H7 (cell line): Measurements from ENCODE around the gene SPRR2F. TPM values are rescaled to one million over a fixed set of nuclear protein-coding genes. Genes with fewer than 3 reads are reported as not detected.
"Not testable (repeated sequence)": the region's sequence is repeated elsewhere in the genome, so short reads cannot be mapped to it uniquely, and the experiment has no call there.

ENCODE experiments used
- DNase-seq: peaks from one replicate; pipeline ENCODE4 v3.0.0; 2012
- H3K27me3 ChIP-seq: 2 replicates; pipeline ENCODE4 v1.6.0; 2011; ENCODE audit warnings: mild to moderate bottlenecking, low read length; ENCODE audit not compliant: control insufficient read depth, insufficient read depth
- H3K36me3 ChIP-seq: replicated peaks from 2 replicates; pipeline ENCODE4 v1.5.1; 2011; ENCODE audit warnings: low read length; ENCODE audit not compliant: control insufficient read depth, insufficient read depth
- H3K4me3 ChIP-seq: 2 replicates; pipeline ENCODE4 v1.5.1; 2011; ENCODE audit warnings: low read depth, mild to moderate bottlenecking, control low read depth, low read length, moderate library complexity; ENCODE audit not compliant: insufficient read depth
- total RNA-seq: library from RNA; depleted of rRNA; stranded (reverse); fragments of >200 nt; shearing (Covaris generic); gene quantifications from 2 replicates; pipeline ENCODE4 v1.2.3, GENCODE V29; 2014; rRNA removed

SPRR2F gene
- total RNA-seq, 1 experiment from 2014 or later = not detected

- not testable (repeated sequence) for H3K36me3 ChIP-seq
Measured at GRCh38 chr1:153115264-153115663, 1.9 kb upstream of the SPRR2F start.

GRCh38 chr1:153112454-153112853 lies 862 bp downstream of the SPRR2F start:
- not testable (repeated sequence) for H3K4me3 ChIP-seq, H3K36me3 ChIP-seq, DNase-seq, H3K27me3 ChIP-seq

More at GRCh38 chr1:153115264-153115663, 1.9 kb upstream of the SPRR2F start:
- not testable (repeated sequence) for H3K27me3 ChIP-seq, DNase-seq, H3K4me3 ChIP-seq

- no peaks in the 10 kb centered on the region for H3K27me3 ChIP-seq
- no peaks in the 10 kb centered on the region for H3K36me3 ChIP-seq
- DNase-seq = no peak
- H3K4me3 ChIP-seq = no peak overlapping the region
Measured at GRCh38 chr1:153100245-153100644, 13.1 kb downstream of the SPRR2F start.

GRCh38 chr1:153099461-153100045 lies 13.8 kb downstream of the SPRR2F start:
- Histone ChIP-seq H3K4me3 (no peak overlapping the region), H3K36me3 (no peaks in the 10 kb centered on the region), H3K27me3 (no peaks in the 10 kb centered on the region)
- no peak for DNase-seq

GRCh38 chr1:153095764-153096163 lies 17.6 kb downstream of the SPRR2F start:
- Histone ChIP-seq H3K27me3 (no peaks in the 10 kb centered on the region), H3K4me3 (no peak overlapping the region), H3K36me3 (no peaks in the 10 kb centered on the region)
- DNase-seq = no peak

- no peaks in the 10 kb centered on the region for H3K36me3 ChIP-seq
- no peaks in the 10 kb centered on the region for H3K27me3 ChIP-seq
- DNase-seq = no peak
- no peak within 1 kb of the TSS for H3K4me3 ChIP-seq
Measured at GRCh38 chr1:153094426-153094825, 18.9 kb downstream of the SPRR2F start, which contains the start of gene SPRR2E. TSS of gene SPRR2E (minus strand) at chr1:153094526. CDS start at chr1:153093751, 775 bp downstream.

GRCh38 chr1:153087652-153088051 lies 25.7 kb downstream of the SPRR2F start:
- Histone ChIP-seq H3K36me3 (no peaks in the 10 kb centered on the region), H3K27me3 (no peaks in the 10 kb centered on the region), H3K4me3 (no peak overlapping the region)
- DNase-seq = no peak

GRCh38 chr1:153081736-153082135 lies 31.6 kb downstream of the SPRR2F start:
- Histone ChIP-seq H3K4me3 (no peak overlapping the region), H3K27me3 (no peaks in the 10 kb centered on the region), H3K36me3 (no peaks in the 10 kb centered on the region)
- no peak for DNase-seq

- Histone ChIP-seq H3K4me3 (no peak overlapping the region), H3K27me3 (no peaks in the 10 kb centered on the region), H3K36me3 (no peaks in the 10 kb centered on the region)
- no peak for DNase-seq
Measured at GRCh38 chr1:153072806-153073726, 40.2 kb downstream of the SPRR2F start.

- Histone ChIP-seq H3K36me3 (no peaks in the 10 kb centered on the region), H3K4me3 (no peak within 1 kb of the TSS), H3K27me3 (no peaks in the 10 kb centered on the region)
- DNase-seq = no peak
Measured at GRCh38 chr1:153071511-153071910, 41.8 kb downstream of the SPRR2F start, which contains the start of gene SPRR2B. TSS of gene SPRR2B (minus strand) at chr1:153071611. CDS start at chr1:153070839, 772 bp downstream.

GRCh38 chr1:153070243-153070642 lies 43.1 kb downstream of the SPRR2F start:
- H3K36me3 ChIP-seq = no peaks in the 10 kb centered on the region
- peak; percentile 7 for DNase-seq
- no peak overlapping the region for H3K4me3 ChIP-seq
- H3K27me3 ChIP-seq = no peaks in the 10 kb centered on the region

Other genes with a start within 250 kb of the SPRR2F start
- not detected in 2 replicates for gene SMCP, start 235.2 kb downstream of the SPRR2F start, total RNA-seq
- not detected in 2 replicates for gene IVL, start 205.0 kb downstream of the SPRR2F start, total RNA-seq
- gene SPRR5, start 166.3 kb downstream of the SPRR2F start, total RNA-seq = not detected in 2 replicates
- not detected in 2 replicates for gene SPRR4, start 142.9 kb downstream of the SPRR2F start, total RNA-seq
- gene SPRR1A, start 129.4 kb downstream of the SPRR2F start, total RNA-seq = not detected in 2 replicates
- not detected in 2 replicates for gene SPRR3, start 111.8 kb downstream of the SPRR2F start, total RNA-seq
- gene SPRR1B, start 82.3 kb downstream of the SPRR2F start, total RNA-seq = not detected in 2 replicates
- not detected in 2 replicates for gene SPRR2D, start 72.4 kb downstream of the SPRR2F start, total RNA-seq
- not detected in 2 replicates for gene SPRR2A, start 56.0 kb downstream of the SPRR2F start, total RNA-seq
- not detected in 2 replicates for gene SPRR2B, start 41.9 kb downstream of the SPRR2F start, total RNA-seq
- not detected in 2 replicates for gene SPRR2E, start 19.0 kb downstream of the SPRR2F start, total RNA-seq
- gene SPRR2G, start 37.4 kb upstream of the SPRR2F start, total RNA-seq = 0.26 TPM in 1 of 2 replicates, not detected in the other
- not detected in 2 replicates for gene LELP1, start 89.9 kb upstream of the SPRR2F start, total RNA-seq
- not detected in 2 replicates for gene PRR9, start 104.1 kb upstream of the SPRR2F start, total RNA-seq
- gene LORICRIN, start 146.2 kb upstream of the SPRR2F start, total RNA-seq = not detected in 2 replicates
- gene PGLYRP3, start 199.4 kb upstream of the SPRR2F start, total RNA-seq = not detected in 2 replicates
- not detected in 2 replicates for gene PGLYRP4, start 235.3 kb upstream of the SPRR2F start, total RNA-seq
- gene S100A9, start 244.3 kb upstream of the SPRR2F start, total RNA-seq = not detected in 2 replicates